Renal cortex interstitium (tissue), 15 donors: ENCODE measurements around the gene VEGFA. TPM values are rescaled to one million over a fixed set of nuclear protein-coding genes. Genes with fewer than 3 reads are reported as not detected.

ENCODE experiments used
- DNase-seq, 11 donors: peaks; one replicate each; pipeline ENCODE4 v3.0.0-alpha.2; 2013; ENCODE audit warnings: low read depth in 9 of 11, low spot score in 4 of 11; ENCODE audit errors: extremely low read depth in 1 of 11
- long read RNA-seq, 16 experiments: transcript quantifications; one replicate each; lab custom pipeline, GENCODE V29; 2026
- polyA plus RNA-seq, 3 donors: library from polyadenylated mRNA; unstranded; fragments of 120-200 nt; gene quantifications; one replicate each; pipeline ENCODE4 v1.2.1, GENCODE V29; 2013; ENCODE audit not compliant: insufficient read length in 3 of 3

VEGFA gene
- polyA plus RNA-seq, result 100 to 1,000 TPM; 293 to 424 (median 310) TPM
- long read RNA-seq, donor 1, transcript VEGFA-211 (4 exons, 1,683 nt), result minor isoform, 18 of 151 reads
- long read RNA-seq, donor 1, transcript VEGFA-216 (3 exons, 475 nt), result minor isoform, 15 of 151 reads
- long read RNA-seq, donor 1, transcript VEGFA-205 (7 exons, 3,535 nt), result major isoform, 19 of 151 reads
- long read RNA-seq, donor 1, transcript VEGFA-214 (4 exons, 551 nt), result minor isoform, 12 of 151 reads
- long read RNA-seq, donor 1, partial matches to known transcripts, result 37 of 151 reads
- long read RNA-seq, donor 1, other reads (novel, unspliced or antisense), result 22 of 151 reads
- long read RNA-seq, donor 2, full-length matches to known transcripts, result 86 of 86 reads
- long read RNA-seq, donor 2, partial matches to known transcripts, result 0 of 86 reads
- long read RNA-seq, donor 2, other reads (novel, unspliced or antisense), result 0 of 86 reads
- long read RNA-seq, donor 3, transcript VEGFA-216 (3 exons, 475 nt), result minor isoform, 16 of 104 reads
- long read RNA-seq, donor 3, transcript VEGFA-227 (6 exons, 984 nt), result minor isoform, 14 of 104 reads
- long read RNA-seq, donor 3, transcript VEGFA-211 (4 exons, 1,683 nt), result major isoform, 35 of 104 reads
- long read RNA-seq, donor 3, transcript VEGFA-205 (7 exons, 3,535 nt), result minor isoform, 20 of 104 reads
- long read RNA-seq, donor 3, partial matches to known transcripts, result 5 of 104 reads
- long read RNA-seq, donor 3, other reads (novel, unspliced or antisense), result 0 of 104 reads
- long read RNA-seq, donor 4, full-length matches to known transcripts, result 95 of 201 reads
- long read RNA-seq, donor 4, partial matches to known transcripts, result 53 of 201 reads
- long read RNA-seq, donor 4, other reads (novel, unspliced or antisense), result 53 of 201 reads
- long read RNA-seq, donor 5, result 0 reads
- long read RNA-seq, donor 6, full-length matches to known transcripts, result 116 of 124 reads
- long read RNA-seq, donor 6, partial matches to known transcripts, result 8 of 124 reads
- long read RNA-seq, donor 6, other reads (novel, unspliced or antisense), result 0 of 124 reads
- long read RNA-seq, donor 7, transcript VEGFA-205 (7 exons, 3,535 nt), result minor isoform, 11 of 90 reads
- long read RNA-seq, donor 7, transcript VEGFA-215 (3 exons, 2,746 nt), result minor isoform, 13 of 90 reads
- long read RNA-seq, donor 7, transcript VEGFA-216 (3 exons, 475 nt), result minor isoform, 14 of 90 reads
- long read RNA-seq, donor 7, transcript VEGFA-211 (4 exons, 1,683 nt), result major isoform, 27 of 90 reads
- long read RNA-seq, donor 7, partial matches to known transcripts, result 0 of 90 reads
- long read RNA-seq, donor 7, other reads (novel, unspliced or antisense), result 0 of 90 reads
- long read RNA-seq, donor 8, result 0 reads
- long read RNA-seq, donor 9, transcript VEGFA-227 (6 exons, 984 nt), result minor isoform, 11 of 94 reads
- long read RNA-seq, donor 9, transcript VEGFA-216 (3 exons, 475 nt), result minor isoform, 18 of 94 reads
- long read RNA-seq, donor 9, transcript VEGFA-205 (7 exons, 3,535 nt), result minor isoform, 24 of 94 reads
- long read RNA-seq, donor 9, transcript VEGFA-211 (4 exons, 1,683 nt), result major isoform, 28 of 94 reads
- long read RNA-seq, donor 9, partial matches to known transcripts, result 0 of 94 reads
- long read RNA-seq, donor 9, other reads (novel, unspliced or antisense), result 5 of 94 reads
- long read RNA-seq, donor 10, transcript VEGFA-227 (6 exons, 984 nt), result minor isoform, 9 of 85 reads
- long read RNA-seq, donor 10, transcript VEGFA-211 (4 exons, 1,683 nt), result minor isoform, 20 of 85 reads
- long read RNA-seq, donor 10, transcript VEGFA-205 (7 exons, 3,535 nt), result major isoform, 25 of 85 reads
- long read RNA-seq, donor 10, transcript VEGFA-216 (3 exons, 475 nt), result minor isoform, 11 of 85 reads
- long read RNA-seq, donor 10, partial matches to known transcripts, result 0 of 85 reads
- long read RNA-seq, donor 10, other reads (novel, unspliced or antisense), result 0 of 85 reads
- long read RNA-seq, donor 11, transcript VEGFA-211 (4 exons, 1,683 nt), result major isoform, 28 of 104 reads
- long read RNA-seq, donor 11, transcript VEGFA-205 (7 exons, 3,535 nt), result minor isoform, 21 of 104 reads
- long read RNA-seq, donor 11, transcript VEGFA-216 (3 exons, 475 nt), result minor isoform, 12 of 104 reads
- long read RNA-seq, donor 11, transcript VEGFA-227 (6 exons, 984 nt), result minor isoform, 13 of 104 reads
- long read RNA-seq, donor 11, partial matches to known transcripts, result 7 of 104 reads
- long read RNA-seq, donor 11, other reads (novel, unspliced or antisense), result 5 of 104 reads
- long read RNA-seq, donor 12, full-length matches to known transcripts, result 57 of 57 reads
- long read RNA-seq, donor 12, partial matches to known transcripts, result 0 of 57 reads
- long read RNA-seq, donor 12, other reads (novel, unspliced or antisense), result 0 of 57 reads
- long read RNA-seq, donor 13, result 0 reads
- long read RNA-seq, donor 14, transcript VEGFA-214 (4 exons, 551 nt), result minor isoform, 6 of 180 reads
- long read RNA-seq, donor 14, transcript VEGFA-205 (7 exons, 3,535 nt), result minor isoform, 12 of 180 reads
- long read RNA-seq, donor 14, transcript VEGFA-211 (4 exons, 1,683 nt), result major isoform, 13 of 180 reads
- long read RNA-seq, donor 14, transcript VEGFA-227 (6 exons, 984 nt), result minor isoform, 8 of 180 reads
- long read RNA-seq, donor 14, partial matches to known transcripts, result 80 of 180 reads
- long read RNA-seq, donor 14, other reads (novel, unspliced or antisense), result 50 of 180 reads
- long read RNA-seq, donor 15, transcript VEGFA-205 (7 exons, 3,535 nt), result minor isoform, 7 of 40 reads
- long read RNA-seq, donor 15, transcript VEGFA-216 (3 exons, 475 nt), result minor isoform, 6 of 40 reads
- long read RNA-seq, donor 15, transcript VEGFA-211 (4 exons, 1,683 nt), result major isoform, 16 of 40 reads
- long read RNA-seq, donor 15, transcript VEGFA-227 (6 exons, 984 nt), result minor isoform, 5 of 40 reads
- long read RNA-seq, donor 15, partial matches to known transcripts, result 0 of 40 reads
- long read RNA-seq, donor 15, other reads (novel, unspliced or antisense), result 0 of 40 reads
- long read RNA-seq, donor 16, full-length matches to known transcripts, result 277 of 565 reads
- long read RNA-seq, donor 16, partial matches to known transcripts, result 172 of 565 reads
- long read RNA-seq, donor 16, other reads (novel, unspliced or antisense), result 116 of 565 reads

DNA sequence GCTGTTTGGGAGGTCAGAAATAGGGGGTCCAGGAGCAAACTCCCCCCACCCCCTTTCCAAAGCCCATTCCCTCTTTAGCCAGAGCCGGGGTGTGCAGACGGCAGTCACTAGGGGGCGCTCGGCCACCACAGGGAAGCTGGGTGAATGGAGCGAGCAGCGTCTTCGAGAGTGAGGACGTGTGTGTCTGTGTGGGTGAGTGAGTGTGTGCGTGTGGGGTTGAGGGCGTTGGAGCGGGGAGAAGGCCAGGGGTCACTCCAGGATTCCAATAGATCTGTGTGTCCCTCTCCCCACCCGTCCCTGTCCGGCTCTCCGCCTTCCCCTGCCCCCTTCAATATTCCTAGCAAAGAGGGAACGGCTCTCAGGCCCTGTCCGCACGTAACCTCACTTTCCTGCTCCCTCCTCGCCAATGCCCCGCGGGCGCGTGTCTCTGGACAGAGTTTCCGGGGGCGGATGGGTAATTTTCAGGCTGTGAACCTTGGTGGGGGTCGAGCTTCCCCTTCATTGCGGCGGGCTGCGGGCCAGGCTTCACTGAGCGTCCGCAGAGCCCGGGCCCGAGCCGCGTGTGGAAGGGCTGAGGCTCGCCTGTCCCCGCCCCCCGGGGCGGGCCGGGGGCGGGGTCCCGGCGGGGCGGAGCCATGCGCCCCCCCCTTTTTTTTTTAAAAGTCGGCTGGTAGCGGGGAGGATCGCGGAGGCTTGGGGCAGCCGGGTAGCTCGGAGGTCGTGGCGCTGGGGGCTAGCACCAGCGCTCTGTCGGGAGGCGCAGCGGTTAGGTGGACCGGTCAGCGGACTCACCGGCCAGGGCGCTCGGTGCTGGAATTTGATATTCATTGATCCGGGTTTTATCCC lies at the start of gene VEGFA:
TSS of gene VEGFA (plus strand) at position 686 of the 846 bp plus-strand sequence.
- peak in 7 of 11 donors; percentile 83 to 88 (median 86) for DNase-seq

DNA sequence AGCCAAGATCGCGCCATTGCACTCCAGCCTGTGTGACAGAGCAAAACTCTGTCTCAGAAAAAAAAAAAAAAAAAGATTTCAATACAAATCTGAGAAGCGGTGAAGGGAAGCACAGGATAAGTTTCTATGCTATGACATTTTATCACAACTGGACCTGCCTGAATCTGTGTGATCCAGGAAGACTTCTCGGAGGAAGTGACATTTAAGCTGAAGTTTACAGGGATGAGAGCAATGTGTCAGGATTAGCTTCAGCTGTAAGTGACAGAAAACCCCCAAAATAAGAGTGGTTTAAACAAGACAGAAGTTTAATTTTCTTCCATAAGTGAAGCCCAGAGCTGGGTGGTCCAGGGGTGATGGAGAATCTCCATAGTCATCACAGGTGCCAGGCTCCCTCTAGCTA lies 49.0 kb upstream of the VEGFA start:
- no peak for DNase-seq

- DNase-seq, result no peak
Observed at GRCh38 chr6:43722920-43723545, 47.0 kb upstream of the VEGFA start.

DNA sequence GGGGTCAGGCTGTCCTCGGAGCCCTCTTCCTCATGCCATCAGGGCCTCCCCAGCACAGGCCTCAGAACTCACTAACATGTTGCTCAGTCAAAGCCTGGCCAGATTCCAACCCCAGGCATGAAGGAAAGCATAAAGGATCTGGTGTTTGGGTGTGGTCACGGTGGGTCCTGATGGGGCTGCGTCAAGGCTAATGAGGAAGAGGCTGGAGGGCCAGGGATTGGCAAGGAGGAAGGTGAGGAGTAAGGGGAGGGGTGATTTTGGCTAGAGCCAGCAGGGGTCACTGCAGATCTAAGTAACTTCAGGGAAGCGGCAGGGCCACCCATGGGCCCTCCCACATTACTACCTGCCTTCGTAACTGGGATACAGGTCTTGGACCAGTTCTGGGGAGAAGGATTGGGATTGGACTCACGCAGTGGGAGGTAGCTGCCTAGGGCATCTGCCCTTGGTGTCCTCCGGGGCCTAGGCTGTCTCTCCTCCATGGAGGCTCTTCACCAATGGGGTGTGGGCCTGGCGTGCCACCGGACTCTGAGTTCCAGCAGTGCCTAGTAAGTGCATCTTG lies 46.2 kb upstream of the VEGFA start:
- no peak for DNase-seq

DNA sequence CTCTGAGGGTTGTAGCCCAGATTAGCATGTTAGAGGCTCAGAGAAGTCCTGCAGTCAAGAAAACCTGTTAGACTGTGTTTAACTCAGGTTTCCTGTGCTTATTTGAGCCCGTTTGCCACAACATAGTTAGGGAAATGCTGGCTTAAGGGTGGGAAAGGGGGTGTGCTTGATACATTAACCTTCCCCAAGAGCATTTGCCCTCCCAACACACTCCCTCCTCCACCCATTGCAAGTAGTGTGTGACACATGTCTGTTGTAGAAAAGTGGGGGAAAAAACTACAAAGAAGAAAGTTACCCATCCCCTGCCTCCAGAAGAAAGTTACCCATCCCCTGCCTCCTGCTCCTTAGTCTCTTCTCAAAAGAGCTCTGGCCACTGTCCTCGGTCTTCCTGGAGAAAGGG lies 45.7 kb upstream of the VEGFA start:
- no peak for DNase-seq

DNA sequence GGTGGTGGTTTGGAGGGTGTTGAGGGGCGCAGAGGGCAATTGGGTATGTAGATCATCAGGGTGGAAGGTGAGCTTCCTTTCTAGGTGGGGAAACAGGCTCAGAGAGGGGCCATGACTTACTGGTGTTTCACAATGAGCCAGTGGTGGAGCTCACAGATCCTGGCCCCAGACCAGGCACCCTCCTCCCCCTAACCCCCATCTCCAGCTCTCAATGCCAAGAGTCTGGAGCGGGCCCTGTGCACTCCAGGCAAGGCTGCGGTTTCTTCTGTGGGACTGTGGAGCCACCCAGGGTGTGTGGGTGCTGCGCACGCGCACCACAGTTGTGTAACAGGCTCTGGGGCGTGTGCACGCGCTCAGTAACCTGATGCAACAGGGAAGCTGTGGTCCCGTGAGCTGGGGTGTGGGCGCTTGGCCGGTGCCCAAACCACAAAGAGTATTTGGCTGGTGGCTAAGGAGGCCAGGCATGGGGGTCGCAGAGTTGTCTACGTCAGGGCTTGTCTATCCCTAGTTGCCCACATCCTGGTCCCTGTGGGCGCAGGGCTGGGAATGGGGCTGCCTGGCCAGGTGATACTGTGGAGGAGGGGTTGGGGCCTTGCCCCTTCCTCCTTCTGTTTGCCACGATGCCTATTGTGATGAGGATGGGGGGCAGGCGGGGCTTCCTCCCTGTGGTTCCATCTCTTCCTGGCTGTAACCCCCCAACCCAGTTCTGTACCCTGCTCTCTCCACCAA lies 44.9 kb upstream of the VEGFA start:
- DNase-seq, result no peak

DNA sequence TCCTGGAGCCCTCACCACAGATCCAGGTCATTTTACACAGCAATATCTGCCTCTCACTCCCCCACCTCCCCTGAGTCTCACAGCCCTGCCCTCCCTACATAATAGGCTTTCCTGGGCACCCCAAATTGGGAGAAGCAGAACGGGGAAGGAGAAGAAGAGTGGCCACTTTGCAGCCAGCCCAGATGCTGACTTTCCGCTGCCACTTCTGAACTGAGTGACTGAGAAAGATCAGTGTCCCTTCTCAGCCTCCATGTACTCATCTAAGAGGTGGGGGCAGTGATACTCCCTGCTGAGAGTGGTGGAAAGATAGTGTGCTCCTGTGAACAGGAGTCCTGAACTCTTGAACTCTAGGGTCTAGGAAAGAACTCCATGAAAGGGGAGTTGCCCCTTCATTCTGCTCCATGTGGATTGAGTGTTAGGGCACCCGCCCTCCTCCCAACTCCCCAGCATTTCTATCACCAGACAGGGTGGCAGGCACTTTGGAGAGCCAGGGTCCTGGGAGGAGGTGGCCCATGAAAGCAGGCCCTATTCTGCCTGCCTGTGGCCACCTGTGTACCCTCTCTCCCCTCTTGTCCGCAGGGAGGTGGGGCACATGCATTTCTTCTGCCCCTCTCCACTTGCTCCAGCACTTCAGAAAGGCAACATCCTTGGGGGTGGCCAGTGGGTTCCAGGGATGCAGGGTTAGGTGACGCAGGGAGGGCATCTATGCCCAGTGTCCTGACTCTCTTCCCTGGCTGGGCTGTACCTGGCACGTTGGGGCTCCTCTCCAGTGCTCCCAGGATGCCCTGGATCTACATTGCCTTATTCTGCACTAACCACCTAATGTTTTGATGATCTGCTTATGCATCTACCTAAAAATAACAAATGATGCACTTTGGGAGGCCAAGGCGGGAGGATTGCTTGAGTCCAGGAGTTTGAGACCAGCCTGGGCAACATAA lies 44.1 kb upstream of the VEGFA start:
- DNase-seq, result no peak

DNA sequence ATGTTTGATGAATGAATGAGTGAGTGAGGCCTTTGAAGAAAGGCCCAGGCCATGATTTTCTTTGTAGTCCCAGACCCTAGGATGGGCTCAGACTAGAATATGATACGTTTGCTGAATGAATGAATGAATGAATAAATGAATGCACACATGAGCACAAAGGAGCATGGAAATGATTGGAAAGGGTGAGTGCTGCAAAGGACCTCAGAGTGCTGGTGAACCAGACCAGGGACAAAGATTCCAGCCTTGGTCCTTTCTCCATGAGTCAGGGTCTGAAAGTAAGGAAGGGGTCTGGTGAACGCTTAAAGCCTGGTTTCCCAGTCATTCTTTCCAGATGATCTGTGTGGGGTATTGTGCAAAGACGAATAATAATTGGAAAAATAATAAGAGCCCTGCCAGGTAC lies 42.4 kb upstream of the VEGFA start:
- DNase-seq, result no peak

DNA sequence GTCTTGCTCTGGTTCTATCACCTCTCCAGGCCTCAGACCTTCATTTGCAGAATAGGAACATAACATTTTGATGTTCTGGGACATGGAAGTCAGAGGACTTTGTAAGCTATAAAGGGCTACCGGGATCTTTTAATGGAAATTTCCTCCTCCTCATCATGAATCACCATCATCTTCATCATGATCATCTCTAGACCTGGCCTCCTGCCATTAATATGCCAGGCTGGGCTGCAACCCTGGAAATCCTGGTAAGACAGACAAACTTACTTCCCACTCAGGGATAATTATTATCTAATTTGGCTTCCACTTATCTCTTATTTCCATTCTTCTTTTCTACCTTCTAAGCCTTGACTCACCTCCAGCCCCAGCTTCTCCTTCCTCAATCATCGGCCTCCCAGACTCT lies 41.4 kb upstream of the VEGFA start:
- DNase-seq, result no peak

GRCh38 chr6:43729537-43729936 lies 40.5 kb upstream of the VEGFA start:
- DNase-seq, result no peak

DNA sequence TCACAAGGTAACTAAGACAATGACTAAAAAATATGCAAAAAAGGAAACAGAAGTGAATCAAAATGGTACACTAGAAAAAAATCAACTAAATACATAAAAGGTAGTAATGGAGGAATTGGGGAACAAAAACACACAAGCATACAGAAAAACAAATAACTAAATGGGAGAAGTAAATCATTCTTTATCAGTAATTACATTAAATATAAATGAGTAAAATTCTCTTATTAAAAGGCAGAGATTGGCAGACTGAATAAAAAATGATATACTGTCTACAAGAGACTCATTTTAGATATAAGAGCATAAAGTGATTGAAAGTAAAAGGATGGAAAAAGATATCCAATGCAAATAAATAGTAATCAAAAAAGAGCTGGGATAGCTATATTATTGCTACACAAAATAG lies 39.4 kb upstream of the VEGFA start:
- no peak for DNase-seq
